Esophagus muscularis mucosa (tissue), 4 donors: ENCODE results near the gene KDM6A. TPM values are rescaled to one million over a fixed set of nuclear protein-coding genes. Genes with fewer than 3 reads are reported as not detected.

Experiments
- DNase-seq: peaks from one replicate; pipeline ENCODE4 v3.0.0-alpha.2; 2017; ENCODE audit errors: extremely low spot score
- H3K27ac ChIP-seq, 4 donors: fragments of 200-600 bp; sonication (generic); replicated peaks in 1 of 4; 1 replicate in 3 of 4; 2 replicates in 1 of 4; pipeline ENCODE4 v1.5.1; 2016 to 2019; ENCODE audit warnings: mild to moderate bottlenecking in 1 of 4
- H3K27me3 ChIP-seq, 4 donors: fragments of 200-600 bp; sonication (generic); one replicate each; pipeline versions ENCODE4 v1.5.1 to v1.6.0; 2016 to 2019
- H3K36me3 ChIP-seq, 4 donors: fragments of 200-600 bp; sonication (generic); one replicate each; pipeline ENCODE4 v1.5.1; 2016 to 2019
- H3K4me1 ChIP-seq, 4 donors: fragments of 200-600 bp; sonication (generic); one replicate each; pipeline ENCODE4 v1.5.1; 2016 to 2019
- H3K4me3 ChIP-seq, 4 donors: fragments of 200-600 bp; sonication (generic); 1 replicate in 2 of 4; 2 replicates in 2 of 4; pipeline ENCODE4 v1.5.1; 2016 to 2019; ENCODE audit warnings: mild to moderate bottlenecking in 4 of 4, moderate library complexity in 1 of 4
- H3K9me3 ChIP-seq, 4 donors: fragments of 200-600 bp; sonication (generic); 1 replicate in 3 of 4; 2 replicates in 1 of 4; pipeline ENCODE4 v1.5.1; 2016 to 2019
- CTCF ChIP-seq, 3 experiments: fragments of 200-600 bp in 2 of 3; fragments of 450-650 bp in 1 of 3; sonication (generic) in 2 of 3; IDR thresholded peaks; one replicate each; pipeline ENCODE4 v1.5.1; 2017 to 2019; ENCODE audit warnings: antibody characterized with exemption in 3 of 3, mild to moderate bottlenecking in 2 of 3, moderate library complexity in 1 of 3
- EP300 ChIP-seq: sonication (generic); formaldehyde crosslinking; IDR thresholded peaks from one replicate; pipeline ENCODE4 v1.6.1; 2017; ENCODE audit warnings: antibody characterized with exemption
- POLR2A ChIP-seq: fragments of 450-650 bp; IDR thresholded peaks from one replicate; pipeline ENCODE4 v1.6.1; 2017; ENCODE audit warnings: antibody characterized with exemption, moderate library complexity, mild to moderate bottlenecking, low read depth
- POLR2AphosphoS5 ChIP-seq, 2 donors: sonication (generic); formaldehyde crosslinking; IDR thresholded peaks; one replicate each; pipeline ENCODE4 v1.6.1; 2017; ENCODE audit warnings: antibody characterized with exemption in 2 of 2
- WGBS: methylation state at CpG from one replicate; pipeline ENCODE4 v1.1.5; 2018; 5-methylcytosine and 5-hydroxymethylcytosine counted together
- intact Hi-C: fragments of 100-400 bp; cut with DNase I; formaldehyde crosslinking; loops from one replicate; pipeline ENCODE4 v1.15.1; 2023
- total RNA-seq, 4 donors: library from RNA; depleted of rRNA; stranded (reverse); fragments of >200 nt; gene quantifications; one replicate each; pipeline versions ENCODE4 v1.1.0 to v1.2.1, GENCODE V29; 2016

KDM6A gene
- total RNA-seq, 4 donors from 2014 or later: 14.4 to 24.1 (median 23.2) TPM

- Histone ChIP-seq H3K4me3 (no peak overlapping the region), H3K36me3 (no peaks in the 10 kb centered on the region), H3K27ac (no peak overlapping the region), H3K4me1 (peaks cover 13 to 37% (median 21%) of the 10 kb centered on the region in 4 donors), H3K27me3 (no peaks in the 10 kb centered on the region), H3K9me3 (no peaks in the 10 kb centered on the region)
- TF ChIP-seq CTCF (IDR thresholded peaks at IDR 0.05) (no peak), POLR2A (no peak), EP300 (no peak), POLR2AphosphoS5 (IDR thresholded peaks at IDR 0.05) (no peak)
- intact Hi-C loops: no loop called here
- DNase-seq: no peak
- 94% methylated on average over 2 of the region's 2 CpGs for WGBS
These were observed 24.6 kb downstream of the KDM6A start for GRCh38 chrX:44897539-44897938.

DNA sequence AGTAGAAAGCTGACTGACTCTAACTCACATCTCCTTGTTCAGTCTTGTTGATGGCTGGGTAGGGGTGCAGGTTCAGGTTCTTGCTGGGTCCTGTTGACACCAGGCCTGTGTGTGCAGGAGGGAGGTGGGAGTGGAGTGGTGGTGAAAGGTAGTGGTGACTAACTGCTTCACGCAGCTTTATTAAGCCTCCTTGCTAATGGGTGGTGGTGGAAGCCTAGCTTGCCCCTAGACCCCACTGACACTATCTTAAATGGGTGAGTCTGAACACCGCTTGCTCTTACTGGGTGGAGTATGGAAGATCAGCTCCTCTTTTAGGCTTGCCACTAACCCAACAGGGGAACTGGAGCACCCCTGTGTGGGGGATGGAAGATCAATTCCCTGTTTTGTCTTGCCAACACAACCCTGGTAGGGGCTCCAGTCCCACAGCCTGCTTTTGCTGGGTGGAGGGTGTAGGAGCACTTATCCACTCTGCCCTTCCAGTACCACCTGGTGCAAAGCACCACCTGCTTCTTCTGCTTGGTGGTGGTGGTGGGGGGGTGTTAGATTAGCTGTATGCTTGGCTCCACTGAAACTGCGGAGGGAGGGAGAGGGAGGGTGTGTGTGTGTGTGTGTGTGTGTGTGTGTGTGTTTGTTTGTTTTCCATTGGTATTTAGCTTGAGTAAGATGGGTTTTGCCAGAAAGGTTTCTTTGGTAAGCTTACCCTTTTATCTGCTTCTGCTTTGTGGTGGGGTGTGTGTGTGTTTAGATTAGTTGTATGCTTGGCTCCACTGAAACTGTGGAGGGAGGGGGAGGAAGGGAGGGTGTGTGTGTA lies 25.6 kb downstream of the KDM6A start:
- peaks cover 13 to 37% (median 21%) of the 10 kb centered on the region in 4 donors for H3K4me1 ChIP-seq
- no peak for DNase-seq
- H3K27ac ChIP-seq: no peak overlapping the region
- intact Hi-C loops: no loop called here
- no peaks in the 10 kb centered on the region for H3K9me3 ChIP-seq
- TF ChIP-seq CTCF (IDR thresholded peaks at IDR 0.05) (no peak), EP300 (no peak), POLR2AphosphoS5 (IDR thresholded peaks at IDR 0.05) (no peak)
- no peaks in the 10 kb centered on the region for H3K27me3 ChIP-seq
- WGBS: 80% methylated on average over 1 of the region's 3 CpGs
- no peaks in the 10 kb centered on the region for H3K36me3 ChIP-seq
- H3K4me3 ChIP-seq: no peak overlapping the region

GRCh38 chrX:44899946-44900345 lies 27.0 kb downstream of the KDM6A start:
- peaks cover 26 to 44% (median 30%) of the 10 kb centered on the region in 4 donors for H3K4me1 ChIP-seq
- WGBS: 80% methylated on average over 4 of the region's 4 CpGs
- TF ChIP-seq CTCF (IDR thresholded peaks at IDR 0.05) (no peak), EP300 (no peak), POLR2A (no peak), POLR2AphosphoS5 (IDR thresholded peaks at IDR 0.05) (no peak)
- H3K4me3 ChIP-seq: no peak overlapping the region
- intact Hi-C loops: no loop called here
- H3K36me3 ChIP-seq: no peaks in the 10 kb centered on the region
- DNase-seq: no peak
- H3K27me3 ChIP-seq: no peaks in the 10 kb centered on the region
- H3K27ac ChIP-seq: no peak overlapping the region
- H3K9me3 ChIP-seq: no peaks in the 10 kb centered on the region

DNA sequence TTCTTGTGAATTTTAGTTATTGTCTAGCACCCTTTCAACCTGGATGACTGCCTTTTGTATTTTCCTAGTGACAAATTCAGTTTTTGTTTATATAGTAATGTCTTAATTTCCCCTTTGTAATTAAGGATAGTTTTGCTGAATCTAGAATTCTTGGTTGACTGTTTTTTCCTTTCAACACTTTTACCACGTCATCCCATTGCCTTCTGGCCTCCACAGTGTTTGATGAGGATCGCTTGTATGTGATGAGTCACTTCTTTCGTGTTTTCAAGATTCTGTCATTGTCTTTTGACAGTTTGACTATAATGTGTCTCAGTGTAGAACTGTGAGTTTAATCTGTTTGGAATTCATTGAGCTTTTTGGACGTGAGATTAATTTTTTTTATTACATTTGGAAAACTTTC lies 30.1 kb downstream of the KDM6A start:
- TF ChIP-seq EP300 (no peak), POLR2AphosphoS5 (IDR thresholded peaks at IDR 0.05) (no peak), POLR2A (no peak), CTCF (IDR thresholded peaks at IDR 0.05) (no peak)
- H3K4me1 ChIP-seq: peaks cover 34 to 55% (median 41%) of the 10 kb centered on the region in 4 donors
- H3K36me3 ChIP-seq: no peaks in the 10 kb centered on the region
- H3K27me3 ChIP-seq: no peaks in the 10 kb centered on the region
- 71% methylated on average over 4 of the region's 4 CpGs for WGBS
- intact Hi-C loops: no loop called here
- no peak for DNase-seq
- H3K4me3 ChIP-seq: no peak overlapping the region
- H3K27ac ChIP-seq: no peak overlapping the region
- H3K9me3 ChIP-seq: no peaks in the 10 kb centered on the region
